Measurements from ENCODE around the gene CARNS1. TPM values are rescaled to one million over a fixed set of nuclear protein-coding genes. Genes with fewer than 3 reads are reported as not detected.

CARNS1 gene
- total RNA-seq, 2 donors from 2014 or later, result 0.61 to 2.5 TPM

- intact Hi-C loops (cut with DNase I, micrococcal nuclease), result no loop called here
- no peak for ATAC-seq
- DNase-seq, result no peak
Measured at GRCh38 chr11:67468456-67468758, 52.9 kb downstream of the CARNS1 start.

- intact Hi-C loops (cut with DNase I, micrococcal nuclease), result no loop called here
- peak; percentile 93 to 95 for DNase-seq
- ATAC-seq, result peak; percentile 79
Measured at GRCh38 chr11:67468759-67469507, 53.5 kb downstream of the CARNS1 start, which contains the start of gene TMEM134. Gene TMEM134 (minus strand): TSS chr11:67469251. CDS start chr11:67469192, 59 bp downstream.

GRCh38 chr11:67469508-67469811, 54.0 kb downstream of the CARNS1 start:
- DNase-seq, result no peak
- ATAC-seq, result no peak
- intact Hi-C loops (cut with DNase I, micrococcal nuclease), result no loop called here

DNA sequence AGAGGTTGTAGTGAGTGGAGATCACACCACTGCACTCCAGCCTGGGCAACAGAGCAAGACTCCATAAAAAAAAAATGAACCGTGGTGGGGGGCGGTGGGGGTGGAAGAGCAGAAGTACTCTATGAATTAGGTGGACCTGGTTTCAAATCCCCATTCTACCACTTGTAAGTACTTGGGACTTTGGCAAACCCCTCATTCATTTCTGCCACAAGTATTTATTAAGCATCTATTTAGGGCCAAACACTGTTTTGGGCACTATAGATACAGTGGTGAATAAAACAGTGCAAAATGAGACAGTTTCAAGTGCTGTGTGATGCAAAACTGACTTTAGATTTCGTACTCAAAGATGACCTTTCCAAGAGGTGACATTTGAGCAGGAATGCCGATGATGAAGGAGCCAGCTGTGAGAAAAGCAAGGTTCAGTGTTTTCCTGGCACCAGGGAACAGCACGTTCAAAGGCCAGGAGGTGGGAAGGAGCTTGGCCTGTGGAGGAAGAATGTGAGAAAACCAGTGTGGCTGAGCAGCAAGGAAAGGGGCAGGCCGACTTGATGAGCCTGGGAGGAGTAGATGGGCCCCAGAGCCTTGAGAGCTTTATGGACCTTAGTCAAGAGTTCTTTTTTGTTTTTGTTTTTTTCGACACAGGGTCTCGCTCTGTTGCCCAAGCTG, 55.0 kb downstream of the CARNS1 start:
- no peak for ATAC-seq
- DNase-seq, result no peak
- intact Hi-C loops (cut with DNase I, micrococcal nuclease), result no loop called here

- intact Hi-C loops (cut with DNase I, micrococcal nuclease), result no loop called here
- no peak for ATAC-seq
- DNase-seq, result no peak
Measured at GRCh38 chr11:67472882-67473281, 57.4 kb downstream of the CARNS1 start.

Other genes with a start within 250 kb of the CARNS1 start
- gene GRK2, start 149.2 kb upstream of the CARNS1 start, total RNA-seq, result 100 to 1,000 TPM in 1 of 2 donors, 10 to 100 TPM in 1; 95.8 to 119 TPM
- gene ANKRD13D, start 126.4 kb upstream of the CARNS1 start, total RNA-seq, result 10 to 100 TPM; 26.9 to 29.6 TPM
- gene SSH3, start 112.1 kb upstream of the CARNS1 start, total RNA-seq, result 10 to 100 TPM; 74.9 to 79.3 TPM
- gene POLD4, start 62.1 kb upstream of the CARNS1 start, total RNA-seq, result 100 to 1,000 TPM; 237 to 262 TPM
- 1 to 10 TPM; 2.2 to 2.4 TPM for gene CLCF1, start 42.1 kb upstream of the CARNS1 start, total RNA-seq
- 10 to 100 TPM; 27.4 to 40.6 TPM for gene RAD9A, start 23.7 kb upstream of the CARNS1 start, total RNA-seq
- gene PPP1CA, start 13.8 kb upstream of the CARNS1 start, total RNA-seq, result 100 to 1,000 TPM; 214 to 243 TPM
- gene TBC1D10C, start 11.6 kb upstream of the CARNS1 start, total RNA-seq, result 1 to 10 TPM; 3.0 to 4.2 TPM
- gene RPS6KB2, start 12.8 kb downstream of the CARNS1 start, total RNA-seq, result 10 to 100 TPM; 45.3 to 47.4 TPM
- 10 to 100 TPM in 1 of 2 donors, 1 to 10 TPM in 1; 7.1 to 11.2 TPM for gene PTPRCAP, start 22.0 kb downstream of the CARNS1 start, total RNA-seq
- gene CORO1B, start 27.8 kb downstream of the CARNS1 start, total RNA-seq, result 100 to 1,000 TPM; 195 to 230 TPM
- gene GPR152, start 37.1 kb downstream of the CARNS1 start, total RNA-seq, result not detected
- gene CABP4, start 39.7 kb downstream of the CARNS1 start, total RNA-seq, result 1 to 10 TPM; 1.1 to 2.0 TPM
- gene TMEM134, start 53.6 kb downstream of the CARNS1 start, total RNA-seq, result 10 to 100 TPM; 63.6 to 68.0 TPM
- gene AIP, start 67.3 kb downstream of the CARNS1 start, total RNA-seq, result 10 to 100 TPM; 31.4 to 49.6 TPM
- gene PITPNM1, start 89.7 kb downstream of the CARNS1 start, total RNA-seq, result 100 to 1,000 TPM in 1 of 2 donors, 10 to 100 TPM in 1; 82.0 to 108 TPM
- 10 to 100 TPM; 79.5 to 86.2 TPM for gene CDK2AP2, start 92.5 kb downstream of the CARNS1 start, total RNA-seq
- gene CABP2, start 107.8 kb downstream of the CARNS1 start, total RNA-seq, result not detected
- 100 to 1,000 TPM; 323 to 390 TPM for gene GSTP1, start 168.1 kb downstream of the CARNS1 start, total RNA-seq
- 100 to 1,000 TPM; 292 to 377 TPM for gene NDUFV1, start 191.3 kb downstream of the CARNS1 start, total RNA-seq
- 10 to 100 TPM; 28.8 to 49.8 TPM for gene NUDT8, start 214.3 kb downstream of the CARNS1 start, total RNA-seq
- 10 to 100 TPM; 12.9 to 27.1 TPM for gene TBX10, start 224.1 kb downstream of the CARNS1 start, total RNA-seq
- 10 to 100 TPM; 13.1 to 17.7 TPM for gene ACY3, start 235.1 kb downstream of the CARNS1 start, total RNA-seq